SK-N-SH (cell line): ENCODE data around the gene CDC25A. TPM values are rescaled to one million over a fixed set of nuclear protein-coding genes. Genes with fewer than 3 reads are reported as not detected.

Experiments used
- CTCF ChIA-PET: fragments of 300-600, 350-600 bp; formaldehyde crosslinking; extraction: SDS; loops from one replicate; lab custom pipeline; 2021; lab: Yijun Ruan, JAX
- POLR2A ChIA-PET: fragments of 350-600 bp; sonication (Branson Sonifier 250); formaldehyde crosslinking; extraction: SDS; loops from one replicate; lab custom pipeline; 2020; ENCODE audit warnings: antibody characterized with exemption, inconsistent platforms; lab: Yijun Ruan, JAX
- DNase-seq: peaks from one replicate; pipeline ENCODE4 v3.0.0; 2012
- H2AFZ ChIP-seq: fragments of 200-600 bp; sonication (generic); 2 replicates; pipeline ENCODE4 v1.8.1; 2016; ENCODE audit warnings: antibody characterized with exemption, mild to moderate bottlenecking, low read depth
- H3F3A ChIP-seq: fragments of 200-600 bp; sonication (generic); replicated peaks from 2 replicates; pipeline ENCODE3; 2016; ENCODE audit warnings: antibody characterized with exemption, mild to moderate bottlenecking; ENCODE audit not compliant: insufficient read depth
- H3K27ac ChIP-seq, 2 experiments: fragments of 200-500 bp in 1 of 2; fragments of 200-600 bp in 1 of 2; sonication (Bioruptor generic) in 1 of 2; sonication (generic), shearing (Covaris generic) in 1 of 2; 2 replicates each; pipeline versions ENCODE4 v1.5.1 to v1.6.1; 2014 to 2016; ENCODE audit warnings: low read depth in 2 of 2, inconsistent platforms in 1 of 2, low read length in 1 of 2, mild to moderate bottlenecking in 1 of 2, mixed read lengths in 1 of 2
- H3K27me3 ChIP-seq: fragments of 200-600 bp; sonication (generic), shearing (Covaris generic); 2 replicates; pipeline ENCODE4 v1.6.1; 2016; ENCODE audit warnings: mixed run types; ENCODE audit not compliant: insufficient read depth
- H3K36me3 ChIP-seq, 2 experiments: fragments of 200-500 bp in 1 of 2; fragments of 200-600 bp in 1 of 2; sonication (Bioruptor generic) in 1 of 2; sonication (generic) in 1 of 2; replicated peaks in 1 of 2; 2 replicates each; pipeline versions ENCODE3 to v1.5.1; 2014 to 2016; ENCODE audit warnings: low read length in 1 of 2, mild to moderate bottlenecking in 1 of 2; ENCODE audit not compliant: insufficient read depth in 2 of 2, control insufficient read depth in 1 of 2
- H3K4me1 ChIP-seq, 2 experiments: fragments of 200-500 bp in 1 of 2; fragments of 200-600 bp in 1 of 2; sonication (Bioruptor generic) in 1 of 2; sonication (generic), shearing (Covaris generic) in 1 of 2; 2 replicates each; pipeline versions ENCODE4 v1.5.1 to v1.6.1; 2014 to 2016; ENCODE audit warnings: low read depth in 1 of 2, low read length in 1 of 2, mixed run types in 1 of 2; ENCODE audit not compliant: insufficient read depth in 2 of 2, control insufficient read depth in 1 of 2
- H3K4me2 ChIP-seq: fragments of 200-600 bp; sonication (generic), shearing (Covaris generic); 2 replicates; pipeline ENCODE4 v1.6.1; 2017; ENCODE audit warnings: mixed run types
- H3K4me3 ChIP-seq, 2 experiments: fragments of 200-500 bp in 1 of 2; fragments of 200-600 bp in 1 of 2; sonication (Bioruptor generic) in 1 of 2; sonication (generic), shearing (Covaris generic) in 1 of 2; 2 replicates each; pipeline versions ENCODE4 v1.5.1 to v1.8.1; 2014 to 2016; ENCODE audit warnings: low read depth in 2 of 2, inconsistent platforms in 1 of 2, low read length in 1 of 2, mild to moderate bottlenecking in 1 of 2, mixed read lengths in 1 of 2, moderate library complexity in 1 of 2
- H3K79me2 ChIP-seq: fragments of 200-600 bp; sonication (generic); 2 replicates; pipeline ENCODE4 v1.8.1; 2017; ENCODE audit warnings: mild to moderate bottlenecking; ENCODE audit not compliant: insufficient read depth
- H3K9ac ChIP-seq: fragments of 200-600 bp; sonication (generic); 2 replicates; pipeline ENCODE4 v1.6.1; 2017; ENCODE audit warnings: mixed run types
- H3K9me2 ChIP-seq: fragments of 200-600 bp; sonication (generic); 2 replicates; pipeline ENCODE4 v1.6.1; 2017; ENCODE audit warnings: mixed run types
- H3K9me3 ChIP-seq: fragments of 200-600 bp; sonication (generic); 2 replicates; pipeline ENCODE4 v1.6.1; 2017; ENCODE audit warnings: mixed run types, mild to moderate bottlenecking, moderate library complexity
- H4K20me1 ChIP-seq: fragments of 200-600 bp; sonication (generic); 2 replicates; pipeline ENCODE4 v1.6.1; 2017; ENCODE audit warnings: mild to moderate bottlenecking, mixed run types; ENCODE audit not compliant: insufficient read depth
- ELF1 ChIP-seq: IDR thresholded peaks from 2 replicates; pipeline ENCODE4 v1.4.0; 2012
- EP300 ChIP-seq, 2 experiments: IDR thresholded peaks; 2 replicates each; pipeline versions ENCODE4 v1.4.0 to v1.6.1; 2012; ENCODE audit warnings: borderline replicate concordance in 1 of 2, low read depth in 1 of 2, low read length in 1 of 2
- EZH2phosphoT487 ChIP-seq: fragments of 200-600 bp; sonication (generic); IDR thresholded peaks from 2 replicates; pipeline ENCODE4 v1.6.1; 2017; ENCODE audit warnings: low read depth, mixed run types, mild to moderate bottlenecking, antibody characterized with exemption, moderate library complexity, borderline replicate concordance
- FOXJ3 ChIP-seq: sonication (generic); formaldehyde crosslinking; IDR thresholded peaks from 2 replicates; pipeline ENCODE4 v1.5.1; 2020; ENCODE audit warnings: mild to moderate bottlenecking, missing genetic modification reagents
- GATA2 ChIP-seq: sonication (generic); formaldehyde crosslinking; IDR thresholded peaks from 2 replicates; pipeline ENCODE4 v1.5.0; 2020; ENCODE audit warnings: mild to moderate bottlenecking, missing genetic modification reagents
- MAX ChIP-seq: IDR thresholded peaks from 2 replicates; pipeline ENCODE4 v1.4.0; 2012; ENCODE audit warnings: low read depth
- MXI1 ChIP-seq: IDR thresholded peaks from 2 replicates; pipeline ENCODE4 v1.6.1; 2012; ENCODE audit warnings: mild to moderate bottlenecking, low read depth, low read length, improper control_type of control experiment
- NFIC ChIP-seq: IDR thresholded peaks from 2 replicates; pipeline ENCODE4 v1.4.0; 2012; ENCODE audit warnings: borderline replicate concordance
- POLR2AphosphoS5 ChIP-seq: IDR thresholded peaks from 2 replicates; pipeline ENCODE4 v1.6.1; 2012; ENCODE audit warnings: low read depth, low read length
- RAD21 ChIP-seq: IDR thresholded peaks from 2 replicates; pipeline ENCODE4 v1.6.1; 2012; ENCODE audit warnings: mild to moderate bottlenecking, low read length
- RCOR1 ChIP-seq: fragments of 150-350 bp; IDR thresholded peaks from 2 replicates; pipeline ENCODE4 v1.6.1; 2017; ENCODE audit warnings: antibody characterized with exemption, low read length
- RXRA ChIP-seq: IDR thresholded peaks from 2 replicates; pipeline ENCODE4 v1.4.0; 2012; ENCODE audit warnings: low read depth, mild to moderate bottlenecking, borderline replicate concordance
- SMC3 ChIP-seq: IDR thresholded peaks from 2 replicates; pipeline ENCODE4 v1.6.1; 2012; ENCODE audit warnings: low read depth, low read length, improper control_type of control experiment
- TEAD4 ChIP-seq: IDR thresholded peaks from 2 replicates; pipeline ENCODE4 v1.4.0; 2012; ENCODE audit warnings: mild to moderate bottlenecking, borderline replicate concordance; ENCODE audit not compliant: insufficient read depth
- YY1 ChIP-seq: IDR thresholded peaks from 2 replicates; pipeline ENCODE4 v1.4.0; 2012; ENCODE audit warnings: low read depth, mild to moderate bottlenecking
- ZBTB33 ChIP-seq: IDR thresholded peaks from 2 replicates; pipeline ENCODE4 v1.4.0; 2012; ENCODE audit warnings: low read depth, borderline replicate concordance
- WGBS: methylation state at CpG from one replicate; pipeline ENCODE4 v1.1.6; 2017; ENCODE audit warnings: low lambda C conversion rate; 5-methylcytosine and 5-hydroxymethylcytosine counted together
- polyA plus RNA-seq, 3 experiments: library from polyadenylated mRNA; depleted of rRNA; stranded (reverse); fragments of >200 nt; gene quantifications; 2 replicates each; pipeline ENCODE4 v1.2.3, GENCODE V29; 2012

Gene CDC25A
- polyA plus RNA-seq, 1 of the 3 experiments (the other 2 are of a cell fraction), result 3.3 TPM

- no peaks in the 10 kb centered on the region for H3F3A ChIP-seq
- no peaks in the 10 kb centered on the region for H3K79me2 ChIP-seq
- no peaks in the 10 kb centered on the region for H3K36me3 ChIP-seq
- no peaks in the 10 kb centered on the region for H4K20me1 ChIP-seq
- ChIA-PET POLR2A (no interaction called here), CTCF (interaction anchor here (0.8 to 1.0 kb wide), 2 partner anchors 8 to 10 kb away, joined by 3 to 4 read pairs; no protein-coding TSS in a partner anchor)
- H3K27me3 ChIP-seq, result no peaks in the 10 kb centered on the region
- no peak overlapping the region for H3K4me3 ChIP-seq
- H3K27ac ChIP-seq, result no peak overlapping the region
- H2AFZ ChIP-seq, result no peak overlapping the region
- peaks cover 0 to 3% of the 10 kb centered on the region in 2 experiments; a peak in 1 of 4 replicates for H3K4me1 ChIP-seq
- no peak overlapping the region for H3K9ac ChIP-seq
- no peak for DNase-seq
- H3K9me3 ChIP-seq, result no peaks in the 10 kb centered on the region
- TF ChIP-seq MXI1 (no peak), RCOR1 (no peak), TEAD4 (no peak), EZH2phosphoT487 (no peak), SMC3 (no peak), RAD21 (no peak)
- 87% methylated on average over 1 of the region's 1 CpG for WGBS
- H3K4me2 ChIP-seq, result no peak overlapping the region
- no peaks in the 10 kb centered on the region for H3K9me2 ChIP-seq
Measured at GRCh38 chr3:48128774-48129173, 59.4 kb downstream of the CDC25A start.

GRCh38 chr3:48125886-48126622 is 62.2 kb downstream of the CDC25A start:
- H3K27ac ChIP-seq, result no peak overlapping the region
- no peaks in the 10 kb centered on the region for H3F3A ChIP-seq
- H3K9me2 ChIP-seq, result no peaks in the 10 kb centered on the region
- peaks cover 0 to 3% of the 10 kb centered on the region in 2 experiments; a peak in 1 of 4 replicates for H3K4me1 ChIP-seq
- H4K20me1 ChIP-seq, result no peaks in the 10 kb centered on the region
- POLR2A ChIA-PET, result no interaction called here
- no peak for DNase-seq
- H2AFZ ChIP-seq, result no peak overlapping the region
- WGBS, result 95% methylated on average over 9 of the region's 9 CpGs
- H3K4me2 ChIP-seq, result no peak overlapping the region
- TF ChIP-seq POLR2AphosphoS5, result no peak
- no peak for TF ChIP-seq ELF1
- no peak for TF ChIP-seq FOXJ3 (CRISPR knock-in tag)
- TF ChIP-seq YY1, result no peak
- TF ChIP-seq MAX, result no peak
- no peak for TF ChIP-seq NFIC
- TF ChIP-seq RXRA, result no peak
- no peak for TF ChIP-seq GATA2
- no peak for TF ChIP-seq EP300 (IDR thresholded peaks at IDR 0.05; ENCODE audit: borderline replicate concordance in 1 of 2, low read depth in 1 of 2, low read length in 1 of 2)
- no peak for TF ChIP-seq ZBTB33
- no peak for TF ChIP-seq RAD21
- TF ChIP-seq, all 33 proteins: peak for 0
- no peaks in the 10 kb centered on the region for H3K79me2 ChIP-seq
- H3K36me3 ChIP-seq, result no peaks in the 10 kb centered on the region
- H3K4me3 ChIP-seq, result no peak overlapping the region
- no peaks in the 10 kb centered on the region for H3K9me3 ChIP-seq
- H3K27me3 ChIP-seq, result no peaks in the 10 kb centered on the region
- no peak overlapping the region for H3K9ac ChIP-seq
- CTCF ChIA-PET, result no interaction called here
